HG02938 (cell line): ENCODE data around the gene PPIG.
"Not testable (repeated sequence)": the region's sequence is repeated elsewhere in the genome, so short reads cannot be mapped to it uniquely, and the experiment has no call there.

Experiments
- ATAC-seq: cut with Tn5 transposase; IDR thresholded peaks from one replicate; pipeline ENCODE4 v1.9.1; 2021; ENCODE audit warnings: mild to moderate bottlenecking, moderate library complexity; ENCODE audit not compliant: unreplicated experiment

Gene PPIG

DNA sequence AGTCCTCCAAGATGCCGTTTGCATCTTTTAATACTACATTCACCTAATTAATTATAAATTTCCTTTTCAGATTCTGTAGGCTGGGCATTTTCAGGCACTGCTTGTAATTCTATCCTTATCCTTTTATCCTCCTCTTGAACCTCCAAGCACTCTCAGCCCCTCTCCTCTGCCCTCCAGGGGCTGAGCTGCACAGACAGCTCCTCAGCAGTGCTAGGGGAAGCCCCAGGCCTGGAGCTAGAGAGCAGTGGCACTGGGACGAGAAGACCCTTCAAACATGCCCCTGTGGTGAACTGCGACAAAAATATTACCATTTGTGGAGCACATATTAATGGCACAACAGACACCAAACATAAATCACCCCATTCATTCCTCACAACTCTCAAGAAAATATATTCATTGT, 77.1 kb downstream of the PPIG start:
- no peak for ATAC-seq

DNA sequence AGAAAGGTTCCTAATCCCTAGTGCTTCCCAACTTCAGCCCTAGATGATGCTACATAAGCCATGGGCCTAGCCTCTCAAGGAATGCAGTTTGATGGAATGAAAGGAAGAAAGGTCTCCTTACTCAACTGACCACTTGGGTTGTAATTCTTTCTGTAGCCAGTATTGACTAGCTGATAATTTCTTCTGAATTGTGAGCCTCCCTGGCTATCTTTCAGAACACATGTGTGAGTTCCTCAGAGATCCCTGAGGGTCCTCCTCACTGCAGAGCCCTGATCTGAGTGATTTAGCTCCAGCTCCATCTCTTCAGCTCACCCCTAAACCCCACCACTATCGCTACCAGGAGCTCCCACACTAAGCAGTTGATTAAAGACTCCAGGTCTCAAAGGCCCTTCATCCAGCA, 78.6 kb downstream of the PPIG start:
- no peak for ATAC-seq

DNA sequence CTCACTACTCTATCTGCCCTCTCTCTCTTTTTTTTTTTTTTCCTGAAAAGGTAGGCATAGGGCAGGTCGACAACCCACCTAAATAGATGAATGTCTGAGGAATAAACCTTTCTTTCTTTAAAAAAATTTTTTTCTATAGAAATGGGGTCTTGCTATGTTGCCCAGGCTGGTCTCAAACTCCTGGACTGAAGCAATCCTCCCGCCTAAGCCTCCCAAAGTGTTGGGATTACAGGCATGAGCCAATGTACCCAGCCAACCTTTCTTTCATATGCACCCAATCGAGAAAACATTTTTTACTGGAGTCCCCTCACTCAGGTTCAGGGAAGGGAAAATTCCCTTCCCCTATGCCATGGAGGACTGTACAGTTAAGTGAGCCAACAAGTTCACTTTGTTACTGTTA, 79.1 kb downstream of the PPIG start:
- ATAC-seq, result no peak

DNA sequence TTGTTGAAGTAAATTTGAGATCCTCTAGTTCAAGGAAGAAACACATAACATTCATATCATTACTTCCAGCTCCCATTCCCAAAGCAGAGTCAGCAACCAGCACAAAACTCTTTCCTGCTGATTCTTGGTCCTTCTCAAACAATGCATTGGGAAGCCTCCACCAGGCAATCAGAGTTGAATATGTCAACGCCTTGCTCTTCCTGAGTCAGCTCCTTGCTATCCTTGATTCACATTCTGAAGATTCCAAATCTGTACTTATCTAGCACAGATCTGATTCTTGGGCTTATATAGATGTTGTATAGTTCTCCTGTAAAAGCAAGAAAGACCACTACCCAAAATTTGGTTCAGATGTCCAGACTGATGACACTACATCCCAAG, 80.4 kb downstream of the PPIG start:
- ATAC-seq, result no peak

DNA sequence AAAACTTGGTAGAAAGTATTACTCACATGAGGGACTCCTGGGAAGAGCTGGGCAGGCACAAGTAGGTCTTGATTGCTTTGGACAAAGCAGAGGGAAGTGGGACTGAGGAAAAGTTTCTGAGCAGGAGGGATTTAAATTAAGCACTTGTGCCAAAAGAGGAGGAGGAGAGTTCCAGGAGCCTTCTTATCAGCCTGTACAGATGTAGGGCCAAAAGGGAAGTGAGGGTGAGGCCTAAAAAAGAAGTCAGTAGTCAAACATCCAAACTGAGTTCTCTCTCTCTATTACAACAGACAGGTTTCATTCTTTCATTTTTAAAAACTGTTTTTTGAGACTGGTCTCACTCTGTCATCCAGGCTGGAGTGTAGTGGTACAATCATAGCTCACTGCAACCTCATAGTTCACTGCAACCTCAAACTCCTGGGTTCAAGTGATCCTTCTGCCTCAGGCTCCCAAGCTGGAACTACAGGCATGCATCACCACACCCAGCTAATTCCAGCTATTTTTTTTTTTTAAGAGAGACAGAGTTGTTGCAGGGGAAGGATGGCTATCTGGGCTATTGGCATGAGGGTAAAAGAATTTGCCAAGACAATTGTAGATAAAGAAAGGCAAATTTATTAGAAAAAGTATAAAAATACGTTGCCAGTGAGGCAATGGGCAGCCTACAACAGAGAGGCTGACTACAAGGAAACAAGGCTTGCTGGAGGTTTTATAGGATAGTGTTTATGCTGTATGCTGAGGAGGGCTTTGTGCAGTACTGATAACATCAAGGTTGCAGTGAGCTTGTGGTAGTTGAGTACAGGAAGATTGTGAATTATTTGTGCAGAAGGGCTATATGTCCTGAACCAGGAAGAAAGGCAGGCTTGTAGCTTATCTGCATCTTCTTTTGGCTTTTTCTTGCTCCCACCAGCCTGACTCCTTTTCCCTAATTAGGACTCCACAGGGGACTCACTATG, 81.1 kb downstream of the PPIG start:
- no peak for ATAC-seq

DNA sequence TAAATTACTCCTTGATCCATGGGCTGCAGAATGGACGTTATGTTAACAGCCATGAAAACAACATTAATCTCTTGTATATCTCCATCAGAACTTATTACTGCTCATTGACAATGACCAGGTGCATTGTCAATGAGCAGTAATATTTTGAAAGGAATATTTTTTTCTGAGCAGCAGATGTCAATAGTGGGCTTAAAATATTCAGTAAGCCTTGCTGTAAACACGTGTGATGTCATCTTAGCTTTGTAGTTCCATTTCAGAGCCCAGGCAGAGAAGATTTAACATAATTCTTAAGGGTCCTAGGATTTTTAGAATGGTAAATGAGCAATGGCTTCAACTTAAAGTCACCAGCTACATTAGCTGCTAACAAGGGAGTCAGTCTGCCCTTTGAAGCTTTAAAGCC, 83.4 kb downstream of the PPIG start:
- ATAC-seq, result no peak

DNA sequence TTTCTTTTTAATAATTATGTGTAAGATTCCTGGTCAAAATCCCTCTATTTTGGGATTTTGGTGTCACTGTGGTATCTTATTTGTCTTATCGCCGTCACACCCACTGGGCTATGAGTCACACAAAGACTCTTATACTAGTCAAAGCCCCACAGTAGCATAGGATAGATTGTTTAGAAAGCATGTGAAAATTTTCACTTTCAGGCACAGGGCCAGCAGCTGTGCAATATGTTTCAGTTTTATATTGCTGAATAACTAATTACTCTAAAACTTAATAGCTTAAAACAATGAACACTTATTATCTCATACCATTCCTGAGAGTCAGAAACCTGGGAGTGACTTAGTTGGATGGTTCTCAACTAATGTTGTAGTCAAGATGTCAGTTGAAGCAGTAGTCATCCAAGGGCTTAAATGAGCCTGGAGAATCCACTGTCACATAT, 86.1 kb downstream of the PPIG start:
- ATAC-seq, result no peak

DNA sequence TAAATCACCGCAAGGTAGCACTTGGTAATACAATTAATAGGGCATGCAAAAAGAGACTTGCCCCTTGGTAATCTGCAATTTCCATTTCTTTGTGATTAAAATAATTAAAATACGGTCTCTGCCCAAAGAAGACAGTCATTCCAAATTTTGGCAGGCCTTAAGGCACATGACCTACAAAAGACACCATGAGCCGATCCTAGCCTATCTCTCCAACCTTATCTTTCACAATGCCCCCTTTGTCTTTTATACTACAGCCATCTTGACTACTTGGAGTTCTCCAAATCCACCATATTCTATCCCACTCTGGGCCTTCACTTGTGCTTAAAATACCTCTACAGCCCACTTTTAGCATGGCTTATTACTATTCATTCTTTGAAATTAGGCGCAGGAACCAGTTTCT, 86.8 kb downstream of the PPIG start:
- ATAC-seq, result no peak

DNA sequence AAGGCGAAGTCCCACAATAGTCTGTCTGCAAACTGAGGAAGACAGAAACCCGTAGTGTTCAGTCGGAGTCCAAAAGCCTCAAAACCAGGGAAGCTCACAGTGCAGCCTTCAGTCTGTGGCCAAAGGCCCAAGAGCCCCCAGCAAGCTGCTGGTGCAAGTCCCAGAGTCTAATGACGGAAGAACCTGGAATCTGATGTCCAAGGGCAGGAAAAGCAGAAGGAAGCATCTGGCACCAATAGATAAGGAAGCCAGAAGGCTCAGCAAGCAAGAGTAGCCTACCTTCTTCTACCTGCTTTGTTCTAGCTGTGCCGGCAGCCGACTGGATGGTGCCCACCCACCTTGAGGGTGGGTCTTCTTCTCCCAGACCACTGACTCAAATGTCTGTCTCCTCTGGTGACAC, 88.3 kb downstream of the PPIG start:
- no peak for ATAC-seq

DNA sequence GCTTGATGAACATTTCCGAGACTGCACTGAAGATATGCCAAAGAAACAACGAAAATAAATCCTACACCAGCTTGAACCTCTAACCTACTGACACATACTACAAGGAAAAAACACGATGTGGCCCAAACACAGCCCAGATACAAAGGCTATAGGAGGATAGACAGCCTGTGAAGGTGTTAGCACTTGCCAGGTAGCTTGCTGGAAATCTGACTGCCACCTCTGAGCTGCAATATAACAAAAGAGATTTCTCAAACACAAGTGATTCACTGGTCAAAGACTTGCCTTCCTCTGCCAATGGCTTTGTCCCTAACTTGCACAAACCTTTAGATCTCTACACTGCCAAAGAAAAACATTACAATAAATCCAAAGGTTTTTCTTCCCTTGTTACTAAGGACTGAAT, 89.0 kb downstream of the PPIG start:
- no peak for ATAC-seq

DNA sequence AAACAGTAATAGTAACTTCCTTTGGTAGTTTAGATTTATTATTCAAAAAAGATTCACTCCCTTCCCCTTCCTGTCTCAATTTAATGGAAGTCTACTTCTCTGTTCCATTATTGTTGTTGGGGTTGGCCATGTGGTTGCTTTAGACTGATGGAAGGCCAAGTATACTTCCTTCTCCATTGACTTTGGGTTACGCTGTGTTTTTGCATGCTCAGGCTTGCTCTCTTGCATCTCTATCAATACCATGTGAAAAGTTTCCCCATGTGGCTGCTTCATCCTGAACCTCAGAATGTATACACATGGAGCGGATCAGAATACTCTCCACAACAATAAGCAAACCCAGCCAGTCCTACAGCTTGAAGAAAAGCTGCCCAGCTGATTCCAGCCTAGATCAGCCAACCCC, 89.8 kb downstream of the PPIG start:
- no peak for ATAC-seq

DNA sequence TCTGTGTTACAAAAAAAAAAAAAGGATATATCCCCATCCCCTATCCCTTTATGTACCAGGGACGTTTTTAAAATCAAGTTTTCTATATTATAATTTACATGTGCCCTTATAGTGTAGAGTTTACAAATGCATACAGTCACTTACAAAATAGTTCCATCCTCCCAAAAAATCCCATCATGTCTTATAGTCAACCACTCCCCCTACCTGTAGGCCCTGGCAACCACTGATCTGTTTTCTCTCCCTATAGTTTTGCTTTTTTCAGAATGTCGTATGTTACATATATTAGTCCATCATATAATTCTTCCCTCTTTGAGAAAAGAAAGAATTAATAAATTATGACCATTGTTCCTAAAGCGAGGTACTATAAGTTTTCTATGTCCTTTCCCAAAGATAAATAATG, 92.2 kb downstream of the PPIG start:
- ATAC-seq, result no peak

DNA sequence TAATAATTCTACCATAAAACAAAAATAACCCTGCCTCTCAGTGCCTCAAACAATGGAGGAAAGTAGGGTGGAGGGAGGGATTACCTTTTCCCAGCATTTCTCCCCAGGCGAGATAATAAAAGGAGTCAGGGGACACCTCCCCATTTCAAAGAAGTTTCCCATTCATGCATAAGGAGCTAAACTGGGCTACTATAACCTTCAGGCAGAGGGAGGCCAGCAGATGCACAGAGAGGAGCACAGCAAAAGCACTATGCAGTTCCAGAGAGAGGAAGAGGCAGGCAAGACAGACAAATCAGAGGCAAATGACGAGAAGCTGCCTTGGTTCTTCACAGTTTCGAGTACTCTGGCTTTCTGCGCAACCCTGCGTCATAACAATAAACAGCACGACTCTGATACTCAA, 92.7 kb downstream of the PPIG start:
- no peak for ATAC-seq

DNA sequence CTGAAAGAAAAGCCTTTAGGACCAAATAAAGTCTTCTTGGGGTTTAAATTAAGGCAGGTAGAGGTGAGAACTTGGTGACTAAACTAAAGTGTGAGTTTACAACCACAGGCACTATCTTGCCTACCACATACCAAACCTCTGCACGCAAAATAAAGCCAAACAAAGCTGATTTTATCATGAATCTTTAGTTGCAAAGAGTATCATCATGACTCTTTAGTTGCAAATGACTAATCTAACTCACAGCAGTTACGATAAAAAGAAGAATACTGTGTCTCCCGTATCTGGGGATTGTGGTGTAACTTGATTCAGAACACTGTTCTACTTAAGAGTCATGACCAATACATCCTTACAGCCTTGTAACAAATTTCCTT, 98.9 kb downstream of the PPIG start:
- no peak for ATAC-seq

DNA sequence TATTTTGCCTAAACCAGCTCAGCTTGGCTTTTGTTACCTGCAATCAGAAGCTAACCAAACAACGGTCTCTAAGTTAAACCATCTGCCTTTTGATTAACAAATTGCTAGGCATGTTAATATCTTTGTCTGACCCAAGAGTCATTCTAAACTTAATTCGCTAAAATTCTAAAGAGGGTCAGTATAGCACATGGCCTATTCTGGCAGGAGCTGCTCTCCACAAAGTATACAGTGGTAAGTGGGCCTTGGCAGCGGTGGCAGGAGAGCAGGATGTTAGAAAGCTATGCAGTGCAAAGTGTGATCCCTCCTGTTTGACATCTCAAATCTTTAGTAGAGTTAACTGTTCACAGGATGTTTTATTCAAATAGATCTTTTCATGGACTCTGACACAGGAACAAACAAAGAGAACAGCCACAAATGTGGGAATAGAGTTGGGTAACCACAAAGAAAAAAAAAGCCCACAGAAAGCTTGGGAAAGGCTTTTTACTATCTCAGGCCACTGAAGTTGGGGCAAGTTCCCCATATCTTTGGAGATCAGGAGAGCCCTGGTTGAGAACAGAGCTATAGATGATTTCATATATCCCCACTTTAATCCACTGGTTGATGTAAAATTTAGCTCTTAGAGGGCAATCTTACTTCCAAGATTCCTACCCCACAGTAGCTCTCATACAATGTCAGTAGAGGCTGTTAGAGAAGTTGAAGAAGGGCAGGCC, 99.4 kb downstream of the PPIG start:
- ATAC-seq, result no peak

DNA sequence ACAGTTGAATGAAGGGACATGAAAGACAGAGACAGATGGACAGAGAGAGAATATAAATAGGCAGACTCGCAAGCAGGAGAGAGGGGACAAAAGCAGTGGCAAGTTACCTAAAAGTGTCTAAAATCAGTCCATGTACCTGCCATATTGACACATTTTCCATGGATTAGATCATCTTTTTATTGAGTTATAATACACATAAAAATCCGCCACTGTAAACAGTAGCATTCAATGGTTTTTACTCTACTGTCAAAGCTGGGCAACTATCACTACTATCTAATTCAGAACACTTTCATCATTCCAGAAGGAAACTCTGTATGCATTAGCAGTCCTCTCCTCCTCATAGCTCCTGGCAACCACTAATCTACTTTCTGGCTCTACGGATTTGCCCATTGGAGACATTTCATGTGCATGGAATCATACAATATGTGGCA, 100.0 kb downstream of the PPIG start:
- no peak for ATAC-seq

DNA sequence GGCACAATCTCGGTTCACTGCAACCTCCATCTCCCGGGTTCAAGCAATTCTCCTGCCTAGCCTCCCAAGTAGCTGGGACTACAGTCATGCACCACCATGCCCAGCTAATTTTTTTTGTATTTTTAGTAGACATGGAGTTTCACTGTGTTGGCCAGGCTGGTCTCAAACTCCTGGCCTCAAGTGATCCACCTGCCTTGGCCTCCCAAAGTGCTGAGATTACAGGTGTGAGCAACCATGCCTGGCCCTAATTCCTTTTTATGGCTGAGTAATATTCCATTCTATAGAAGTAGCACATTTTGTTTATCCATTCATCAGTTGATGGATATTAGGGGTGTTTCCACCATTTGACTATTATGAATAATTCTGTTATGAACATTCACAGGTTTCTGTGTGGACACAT, 100.6 kb downstream of the PPIG start:
- not testable (repeated sequence) for ATAC-seq

DNA sequence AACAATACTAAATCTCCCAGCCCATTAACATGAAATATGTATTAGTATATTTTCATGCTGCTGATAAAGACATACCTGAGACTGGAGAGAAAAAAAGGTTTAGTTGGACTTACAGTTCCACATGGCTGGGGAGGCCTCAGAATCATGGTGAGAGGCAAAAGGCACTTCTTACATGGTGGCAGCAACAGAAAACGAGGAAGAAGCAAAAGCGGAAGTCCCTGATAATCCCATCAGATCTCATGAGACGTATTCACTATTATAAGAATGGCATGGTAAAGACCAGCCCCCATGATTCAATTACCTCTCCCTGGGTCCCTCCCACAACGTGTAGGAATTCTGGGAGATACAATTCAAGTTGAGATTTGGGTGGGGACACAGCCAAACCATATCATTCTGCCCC, 102.7 kb downstream of the PPIG start:
- not testable (repeated sequence) for ATAC-seq

DNA sequence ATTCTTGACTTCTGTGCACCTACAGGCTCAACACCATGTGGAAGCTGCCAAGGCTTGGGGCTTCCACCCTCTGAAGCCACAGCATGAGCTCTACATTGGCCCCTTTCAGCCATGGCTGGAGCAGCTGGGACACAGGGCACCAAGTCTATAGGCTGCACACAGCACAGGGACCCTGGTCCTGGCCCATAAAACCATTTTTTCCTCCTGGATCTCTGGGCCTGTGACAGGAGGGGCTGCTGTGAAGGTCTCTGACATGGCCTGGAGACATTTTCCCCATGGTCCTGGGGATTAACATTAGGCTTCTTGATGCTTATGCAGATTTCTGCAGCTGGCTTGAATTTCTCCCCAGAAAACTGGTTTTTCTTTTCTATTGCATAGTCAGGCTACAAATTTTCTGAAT, 103.8 kb downstream of the PPIG start:
- ATAC-seq, result not testable (repeated sequence)

DNA sequence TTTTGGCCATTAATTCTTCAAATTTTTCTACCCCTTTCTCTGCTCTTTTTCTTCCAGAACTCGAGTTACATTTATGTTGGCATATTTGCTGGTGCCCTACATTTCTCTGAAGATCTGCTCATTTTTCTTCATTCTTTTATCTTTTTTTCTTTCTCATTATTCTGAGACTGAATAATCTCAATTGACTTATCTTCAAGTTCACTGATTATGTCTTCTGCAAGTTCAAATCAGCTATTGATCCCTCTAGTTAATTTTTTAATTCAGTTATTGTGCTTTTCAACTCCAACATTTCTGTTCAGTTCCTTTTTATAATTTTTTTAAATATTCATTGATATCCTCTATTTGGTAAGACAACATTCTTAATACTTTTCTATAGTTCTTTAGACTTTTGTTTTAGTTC, 106.8 kb downstream of the PPIG start:
- no peak for ATAC-seq
